Thyroid gland (tissue), 4 donors: Measurements from ENCODE around the gene DOK7.

Experiments
- POLR2A ChIP-seq, 2 donors: fragments of 450-650 bp; IDR thresholded peaks; one replicate each; pipeline ENCODE4 v1.6.1; 2017; ENCODE audit warnings: antibody characterized with exemption in 2 of 2, mild to moderate bottlenecking in 2 of 2, moderate library complexity in 1 of 2
- TF ChIP-seq, protein P1 (sequence below), 6 experiments: fragments of 200-600 bp in 3 of 6; fragments of 450-650 bp in 3 of 6; sonication (generic) in 3 of 6; IDR thresholded peaks; one replicate each; pipeline ENCODE4 v1.5.1; 2016 to 2019; ENCODE audit warnings: antibody characterized with exemption in 6 of 6, mild to moderate bottlenecking in 2 of 6, inconsistent platforms in 1 of 6, moderate library complexity in 1 of 6

DNA sequence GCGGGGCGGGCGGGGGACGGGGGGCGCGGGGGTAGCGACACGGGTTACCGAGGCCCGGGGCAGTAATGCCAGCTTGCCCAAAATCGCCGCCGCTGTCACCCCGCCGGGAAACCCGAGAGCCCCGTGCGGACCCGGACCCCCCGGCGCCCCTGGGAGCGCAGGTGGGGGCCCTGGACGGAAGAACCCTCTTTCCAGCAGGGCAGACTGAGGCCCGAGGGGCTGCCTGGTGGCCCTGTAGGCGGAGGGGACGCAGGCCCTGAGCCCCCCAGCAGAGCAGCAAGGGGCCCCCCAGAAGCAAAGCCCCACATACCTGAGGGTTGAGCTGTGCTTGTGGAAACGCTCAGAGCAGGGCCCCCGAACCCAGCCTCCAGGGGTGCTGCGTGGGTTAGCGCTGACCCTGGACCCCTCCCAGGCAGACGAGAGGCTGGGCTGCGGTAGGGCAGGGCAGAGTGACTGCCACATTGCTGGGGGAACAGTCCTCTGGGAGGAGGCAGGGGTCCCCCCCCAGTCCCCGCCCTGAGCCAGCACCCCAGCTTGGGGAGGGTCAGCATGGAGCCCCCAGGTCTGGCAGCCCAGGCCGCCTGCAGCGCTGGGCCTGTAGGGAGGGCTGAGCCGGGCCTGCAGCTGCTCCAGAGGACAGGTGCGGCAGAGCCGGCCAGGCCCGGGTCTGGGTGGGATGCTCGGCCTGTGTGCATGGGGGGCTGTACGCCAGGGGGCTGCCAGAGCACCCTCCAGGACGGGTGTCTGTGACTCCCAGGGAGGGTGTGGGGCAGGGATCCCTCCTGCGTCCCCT is 646 bp downstream of the DOK7 start:
- TF ChIP-seq, protein P1, sequence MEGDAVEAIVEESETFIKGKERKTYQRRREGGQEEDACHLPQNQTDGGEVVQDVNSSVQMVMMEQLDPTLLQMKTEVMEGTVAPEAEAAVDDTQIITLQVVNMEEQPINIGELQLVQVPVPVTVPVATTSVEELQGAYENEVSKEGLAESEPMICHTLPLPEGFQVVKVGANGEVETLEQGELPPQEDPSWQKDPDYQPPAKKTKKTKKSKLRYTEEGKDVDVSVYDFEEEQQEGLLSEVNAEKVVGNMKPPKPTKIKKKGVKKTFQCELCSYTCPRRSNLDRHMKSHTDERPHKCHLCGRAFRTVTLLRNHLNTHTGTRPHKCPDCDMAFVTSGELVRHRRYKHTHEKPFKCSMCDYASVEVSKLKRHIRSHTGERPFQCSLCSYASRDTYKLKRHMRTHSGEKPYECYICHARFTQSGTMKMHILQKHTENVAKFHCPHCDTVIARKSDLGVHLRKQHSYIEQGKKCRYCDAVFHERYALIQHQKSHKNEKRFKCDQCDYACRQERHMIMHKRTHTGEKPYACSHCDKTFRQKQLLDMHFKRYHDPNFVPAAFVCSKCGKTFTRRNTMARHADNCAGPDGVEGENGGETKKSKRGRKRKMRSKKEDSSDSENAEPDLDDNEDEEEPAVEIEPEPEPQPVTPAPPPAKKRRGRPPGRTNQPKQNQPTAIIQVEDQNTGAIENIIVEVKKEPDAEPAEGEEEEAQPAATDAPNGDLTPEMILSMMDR (IDR thresholded peaks at IDR 0.05) = no peak
- no peak for TF ChIP-seq POLR2A (IDR thresholded peaks at IDR 0.05)
